Heart left ventricle (tissue), 13 donors: ENCODE data around the gene MCTP1.

Experiments used
- POLR2A ChIP-seq, 2 donors: fragments of 450-650 bp; IDR thresholded peaks; one replicate each; pipeline ENCODE4 v1.6.1; 2017; ENCODE audit warnings: antibody characterized with exemption in 2 of 2, mild to moderate bottlenecking in 2 of 2, moderate library complexity in 2 of 2
- TF ChIP-seq, protein P1 (sequence below), 12 donors: fragments of 200-600 bp; sonication (generic) in 4 of 12; IDR thresholded peaks; one replicate each; pipeline versions ENCODE4 v1.5.0 to v1.8.0; 2018 to 2022; ENCODE audit warnings: antibody characterized with exemption in 12 of 12, mild to moderate bottlenecking in 5 of 12
- donor health status: ischemic (EF 13 %, LVEDD 7.1; RV severe dilation, severe dysfunction).
- donor health status: DM: no; HTN: yes; CAD: no.
- donor health status: DM: no; HTN: no; CAD: no.
- donor health status: ischemic (EF 25% LVEDD 6.9; RV normal size, moderate dysfunction).
- donor health status: ischemic (EF 25% LVEDD 5.7; RV mildly dilated, moderate dysfunction).
- donor health status: ischemic (EF 35%, LVEDD 5.7; RV mildly dilated, moderate dysfunction).
- donor health status: nonischemic (EF 11% LVEDD 7.7; RV severe dilation, severe dysfunction).
- donor health status: DM: yes; HTN: yes; CAD: no.
- donor health status: PGD.
- donor health status: ischemic (EF 29% LVEDD 5.4; RV normal size, mild dysfunction).
- donor health status: nonischemic (EF 23%, LVEDD 6.1; RV moderate dilation, normal function).

DNA sequence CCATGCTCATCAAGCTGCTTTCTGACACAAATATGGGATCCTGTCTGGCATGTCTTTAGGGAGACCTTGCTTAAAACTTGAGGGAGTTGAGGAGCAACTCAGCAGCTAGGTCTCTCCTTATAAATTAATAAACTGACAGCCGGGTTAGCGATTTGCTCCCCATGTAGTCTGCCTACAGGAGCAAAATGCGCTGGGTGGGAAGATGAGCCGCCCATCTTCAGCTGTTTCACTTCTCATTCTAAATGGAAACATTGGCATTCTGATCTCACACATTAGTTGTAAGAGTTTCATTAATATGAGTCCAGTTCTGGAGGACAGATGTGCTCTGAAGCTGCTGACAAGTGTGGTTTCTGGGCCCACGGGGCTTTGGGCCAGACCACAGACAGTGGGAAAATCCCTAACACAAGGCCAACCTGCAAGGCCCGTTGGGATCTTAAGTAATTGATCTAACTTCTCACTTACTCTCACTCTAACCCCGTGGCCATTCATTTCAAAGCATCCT is 197.0 kb downstream of the MCTP1 start:
- TF ChIP-seq, protein P1, sequence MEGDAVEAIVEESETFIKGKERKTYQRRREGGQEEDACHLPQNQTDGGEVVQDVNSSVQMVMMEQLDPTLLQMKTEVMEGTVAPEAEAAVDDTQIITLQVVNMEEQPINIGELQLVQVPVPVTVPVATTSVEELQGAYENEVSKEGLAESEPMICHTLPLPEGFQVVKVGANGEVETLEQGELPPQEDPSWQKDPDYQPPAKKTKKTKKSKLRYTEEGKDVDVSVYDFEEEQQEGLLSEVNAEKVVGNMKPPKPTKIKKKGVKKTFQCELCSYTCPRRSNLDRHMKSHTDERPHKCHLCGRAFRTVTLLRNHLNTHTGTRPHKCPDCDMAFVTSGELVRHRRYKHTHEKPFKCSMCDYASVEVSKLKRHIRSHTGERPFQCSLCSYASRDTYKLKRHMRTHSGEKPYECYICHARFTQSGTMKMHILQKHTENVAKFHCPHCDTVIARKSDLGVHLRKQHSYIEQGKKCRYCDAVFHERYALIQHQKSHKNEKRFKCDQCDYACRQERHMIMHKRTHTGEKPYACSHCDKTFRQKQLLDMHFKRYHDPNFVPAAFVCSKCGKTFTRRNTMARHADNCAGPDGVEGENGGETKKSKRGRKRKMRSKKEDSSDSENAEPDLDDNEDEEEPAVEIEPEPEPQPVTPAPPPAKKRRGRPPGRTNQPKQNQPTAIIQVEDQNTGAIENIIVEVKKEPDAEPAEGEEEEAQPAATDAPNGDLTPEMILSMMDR (IDR thresholded peaks at IDR 0.05) = no peak
- no peak for TF ChIP-seq POLR2A (IDR thresholded peaks at IDR 0.05)
